A549 (cell line): Measurements from ENCODE around the gene PTPRK. TPM values are rescaled to one million over a fixed set of nuclear protein-coding genes. Genes with fewer than 3 reads are reported as not detected.

Experiments
- ATAC-seq, 2 experiments: fragments of 200-7000 bp in 1 of 2; fragments of >200 bp in 1 of 2; cut with Nextera tagmentation in 1 of 2; cut with Tn5 transposase in 1 of 2; 3 replicates each; pipeline versions ENCODE4 v1.8.0 to v1.9.1; 2018 to 2020; ENCODE audit warnings: mild to moderate bottlenecking in 1 of 2, moderate library complexity in 1 of 2
- CTCF ChIA-PET: fragments of 300-600 bp; sonication (Branson Sonifier 250); formaldehyde crosslinking; extraction: SDS; loops from one replicate; lab custom pipeline; 2021; ENCODE audit warnings: antibody characterized with exemption, inconsistent platforms; lab: Yijun Ruan, JAX
- POLR2A ChIA-PET: fragments of 350-600 bp; formaldehyde crosslinking; extraction: SDS; loops from one replicate; lab custom pipeline; 2021; ENCODE audit warnings: antibody characterized with exemption, inconsistent platforms; lab: Yijun Ruan, JAX
- DNase-seq, 2 experiments: peaks; one replicate each; pipeline versions ENCODE4 v3.0.0 to v3.0.0-alpha.2; 2011 to 2016; ENCODE audit warnings: low read depth in 1 of 2, low spot score in 1 of 2
- FAIRE-seq: peaks from 2 replicates; lab custom pipeline; 2011; peaks lifted over from hg19 to GRCh38; lab: Jason Lieb, UNC
- H3K27ac ChIP-seq, 2 experiments: fragments of >200 bp; sonication (Bioruptor Twin); formaldehyde crosslinking; 3 replicates each; pipeline ENCODE4 v1.5.1; 2016 to 2017
- H3K4me1 ChIP-seq: fragments of >200 bp; sonication (Bioruptor Twin); formaldehyde crosslinking; 3 replicates; pipeline ENCODE4 v1.6.1; 2016
- H3K4me2 ChIP-seq: fragments of >200 bp; sonication (Bioruptor Twin); formaldehyde crosslinking; 3 replicates; pipeline ENCODE4 v1.6.1; 2016
- H3K4me3 ChIP-seq: fragments of >200 bp; sonication (Bioruptor Twin); formaldehyde crosslinking; 3 replicates; pipeline ENCODE4 v1.5.1; 2016
- H3K9me3 ChIP-seq: fragments of >200 bp; sonication (Bioruptor Twin); formaldehyde crosslinking; 3 replicates; pipeline ENCODE4 v1.6.1; 2016
- BCL3 ChIP-seq: fragments of >200 bp; sonication (Bioruptor Twin); formaldehyde crosslinking; IDR thresholded peaks from 3 replicates; pipeline ENCODE4 v1.6.1; 2016
- CBX2 ChIP-seq: fragments of 200-600 bp; sonication (generic); IDR thresholded peaks from 2 replicates; pipeline ENCODE4 v1.6.1; 2016; ENCODE audit warnings: low read depth, mild to moderate bottlenecking, borderline replicate concordance
- CEBPB ChIP-seq, 2 experiments: fragments of >200 bp in 1 of 2; sonication (Bioruptor Twin) in 1 of 2; formaldehyde crosslinking in 1 of 2; IDR thresholded peaks; 2 replicates each; pipeline ENCODE4 v1.6.1; 2012 to 2016
- EHF ChIP-seq: fragments of 250-450 bp; sonication (Bioruptor Pico); IDR thresholded peaks from 2 replicates; pipeline ENCODE4 v1.5.0; 2020; ENCODE audit warnings: mild to moderate bottlenecking
- EP300 ChIP-seq, 2 experiments: fragments of >200 bp; sonication (Bioruptor Twin); formaldehyde crosslinking; IDR thresholded peaks; 2 replicates in 1 of 2; 3 replicates in 1 of 2; pipeline ENCODE4 v1.6.1; 2016 to 2017
- ESRRA ChIP-seq: fragments of 150-350 bp; IDR thresholded peaks from 2 replicates; pipeline ENCODE4 v1.6.1; 2014; ENCODE audit warnings: mild to moderate bottlenecking, low read length, borderline replicate concordance
- FOSB ChIP-seq: fragments of 250-450 bp; sonication (Bioruptor Pico); IDR thresholded peaks from 2 replicates; pipeline ENCODE4 v1.5.0; 2020; ENCODE audit warnings: mild to moderate bottlenecking, moderate library complexity
- GATA3 ChIP-seq: IDR thresholded peaks from 2 replicates; pipeline ENCODE4 v1.6.1; 2012; ENCODE audit warnings: borderline replicate concordance
- HDAC2 ChIP-seq: fragments of 200-600 bp; sonication (generic); IDR thresholded peaks from 2 replicates; pipeline ENCODE4 v1.6.1; 2016
- HEYL ChIP-seq: fragments of 250-450 bp; sonication (Bioruptor Pico); IDR thresholded peaks from 2 replicates; pipeline ENCODE4 v1.8.0; 2021; ENCODE audit warnings: mild to moderate bottlenecking, moderate library complexity
- HOXB13 ChIP-seq: fragments of 250-450 bp; sonication (Bioruptor Pico); IDR thresholded peaks from 2 replicates; pipeline ENCODE4 v1.5.0; 2020; ENCODE audit warnings: low read depth, mild to moderate bottlenecking, moderate library complexity
- JUN ChIP-seq, 2 experiments: fragments of >200 bp; sonication (Bioruptor Twin); formaldehyde crosslinking; IDR thresholded peaks; 2 replicates in 1 of 2; 3 replicates in 1 of 2; pipeline ENCODE4 v1.6.1; 2016 to 2017
- KDM5A ChIP-seq: fragments of 200-600 bp; sonication (generic); IDR thresholded peaks from 2 replicates; pipeline ENCODE4 v1.6.1; 2016; ENCODE audit warnings: antibody characterized with exemption, mild to moderate bottlenecking
- MAZ ChIP-seq: fragments of 150-350 bp; IDR thresholded peaks from 2 replicates; pipeline ENCODE4 v1.6.1; 2014; ENCODE audit warnings: antibody characterized with exemption, low read depth, low read length, borderline replicate concordance
- MYC ChIP-seq: IDR thresholded peaks from 2 replicates; pipeline ENCODE4 v1.6.1; 2012; ENCODE audit warnings: mild to moderate bottlenecking, inconsistent platforms, low read length, improper control_type of control experiment, borderline replicate concordance
- NPAS2 ChIP-seq: fragments of 250-450 bp; sonication (Bioruptor Pico); IDR thresholded peaks from 2 replicates; pipeline ENCODE4 v1.8.0; 2022; ENCODE audit warnings: mild to moderate bottlenecking, moderate library complexity, borderline replicate concordance
- NR3C1 ChIP-seq: fragments of >200 bp; sonication (Bioruptor Twin); formaldehyde crosslinking; IDR thresholded peaks from 3 replicates; pipeline ENCODE4 v1.6.1; 2017
- POLR2A ChIP-seq: IDR thresholded peaks from 2 replicates; pipeline ENCODE4 v1.6.1; 2012; ENCODE audit warnings: mild to moderate bottlenecking, low read length
- POLR2AphosphoS2 ChIP-seq: conservative IDR thresholded peaks from 2 replicates; pipeline ENCODE4 v1.6.1; 2012; ENCODE audit warnings: low read length, improper control_type of control experiment, inconsistent platforms
- REST ChIP-seq: fragments of 200-600 bp; sonication (generic); IDR thresholded peaks from 2 replicates; pipeline ENCODE4 v1.6.1; 2016; ENCODE audit warnings: antibody characterized with exemption, mild to moderate bottlenecking, moderate library complexity
- RFX5 ChIP-seq: fragments of 450-650 bp; IDR thresholded peaks from 2 replicates; pipeline ENCODE4 v1.7.1; 2014; ENCODE audit warnings: antibody characterized with exemption, mild to moderate bottlenecking, moderate library complexity
- TFCP2L1 ChIP-seq: fragments of 250-450 bp; sonication (Bioruptor Pico); IDR thresholded peaks from 2 replicates; pipeline ENCODE4 v1.5.0; 2021; ENCODE audit warnings: mild to moderate bottlenecking
- USF2 ChIP-seq: fragments of 450-650 bp; IDR thresholded peaks from 2 replicates; pipeline ENCODE4 v1.6.1; 2014; ENCODE audit warnings: antibody characterized with exemption
- ZFP36 ChIP-seq: fragments of 450-650 bp; IDR thresholded peaks from 2 replicates; pipeline ENCODE4 v1.6.1; 2014; ENCODE audit warnings: borderline replicate concordance; ENCODE audit not compliant: partially characterized antibody
- WGBS: methylation state at CpG from one replicate; pipeline ENCODE4 v1.1.6; 2017; ENCODE audit errors: missing lambda C conversion rate; 5-methylcytosine and 5-hydroxymethylcytosine counted together
- polyA plus RNA-seq, 4 experiments: library from polyadenylated mRNA; depleted of rRNA in 3 of 4; stranded (reverse); fragments of >200 nt; fragmentation: RNase III in 1 of 4; extraction: RNeasy Plus Mini Kit Qiagen cat#74134 plus additional on column Dnase treatment in 1 of 4; gene quantifications; 2 replicates in 3 of 4; 3 replicates in 1 of 4; pipeline ENCODE4 v1.2.3, GENCODE V29; 2011 to 2017

Gene PTPRK
- polyA plus RNA-seq, 2 of the 4 experiments (the other 2 are of a cell fraction) = 14.4 to 16.1 TPM

DNA sequence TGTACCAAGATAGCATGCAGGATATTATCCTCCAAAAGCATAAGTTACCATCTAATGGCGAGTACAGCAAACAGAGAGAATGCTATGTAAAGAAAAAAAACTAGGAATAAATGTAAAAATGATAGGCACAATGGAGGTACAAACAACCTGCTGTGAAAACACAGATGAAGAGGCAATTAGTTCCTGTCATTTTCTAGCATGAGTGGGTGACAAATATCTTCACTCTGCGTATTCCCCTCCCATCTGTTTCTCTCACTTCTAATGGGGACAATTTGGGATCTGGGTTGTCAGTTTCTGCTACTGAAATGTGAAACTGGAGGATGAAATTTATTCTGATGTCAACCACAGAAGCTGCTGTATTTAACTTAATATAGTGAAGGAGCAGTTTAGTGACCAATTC lies 11.7 kb upstream of the PTPRK start:
- ChIA-PET CTCF (no interaction called here), POLR2A (no interaction called here)
- H3K4me3 ChIP-seq = no peak overlapping the region
- DNase-seq (no peak), FAIRE-seq (no peak), ATAC-seq (no peak)
- no peak for TF ChIP-seq POLR2AphosphoS2
- whole genome bisulfite sequencing = 86% methylated on average over 2 of the region's 2 CpGs
- H3K4me2 ChIP-seq = no peak overlapping the region
- H3K4me1 ChIP-seq = 0 out of 3 replicates have a peak, but pooled peaks cover 4% of the 10 kb centered on the region
- H3K9me3 ChIP-seq = no peaks in the 10 kb centered on the region
- H3K27ac ChIP-seq = no peak overlapping the region

DNA sequence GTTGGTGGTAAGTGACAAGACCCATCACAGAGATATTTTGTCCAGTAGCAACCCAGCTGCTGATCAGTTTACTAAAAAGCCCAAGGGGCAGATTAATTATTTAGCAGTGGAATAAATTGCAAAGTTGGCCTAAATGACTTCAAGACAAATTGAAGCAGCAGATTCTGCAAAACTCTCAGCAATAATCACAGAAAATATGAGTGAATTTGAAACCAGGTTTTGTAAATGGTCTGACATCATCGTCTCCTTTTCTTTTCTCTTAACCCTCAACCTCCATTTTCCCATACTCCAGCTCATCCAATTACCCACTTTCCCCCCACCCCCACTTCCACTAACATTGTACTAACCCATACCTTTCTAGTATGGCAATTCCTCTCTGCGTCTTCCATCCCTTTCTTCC lies 11.3 kb upstream of the PTPRK start:
- POLR2A ChIA-PET = no interaction called here
- FAIRE-seq (no peak), DNase-seq (no peak), ATAC-seq (no peak)
- H3K4me3 ChIP-seq = no peak overlapping the region
- H3K27ac ChIP-seq = no peak overlapping the region
- H3K9me3 ChIP-seq = no peaks in the 10 kb centered on the region
- 70% methylated on average over 2 of the region's 2 CpGs for WGBS
- CTCF ChIA-PET = no interaction called here
- H3K4me1 ChIP-seq = 0 out of 3 replicates have a peak, but pooled peaks cover 4% of the 10 kb centered on the region
- TF ChIP-seq ESRRA = no peak
- no peak for TF ChIP-seq BCL3
- no peak for TF ChIP-seq ZFP36
- no peak for TF ChIP-seq USF2
- no peak for TF ChIP-seq TFCP2L1 (CRISPR knock-in tag)
- TF ChIP-seq MYC = no peak
- TF ChIP-seq FOSB = no peak
- TF ChIP-seq CBX2 = no peak
- TF ChIP-seq CEBPB (IDR thresholded peaks at IDR 0.05) = no peak
- TF ChIP-seq EP300 (IDR thresholded peaks at IDR 0.05) = no peak
- no peak for TF ChIP-seq JUN (IDR thresholded peaks at IDR 0.05)
- TF ChIP-seq MAZ = no peak
- TF ChIP-seq POLR2A = no peak
- no peak for TF ChIP-seq GATA3
- no peak for TF ChIP-seq HOXB13 (CRISPR knock-in tag)
- no peak overlapping the region for H3K4me2 ChIP-seq

DNA sequence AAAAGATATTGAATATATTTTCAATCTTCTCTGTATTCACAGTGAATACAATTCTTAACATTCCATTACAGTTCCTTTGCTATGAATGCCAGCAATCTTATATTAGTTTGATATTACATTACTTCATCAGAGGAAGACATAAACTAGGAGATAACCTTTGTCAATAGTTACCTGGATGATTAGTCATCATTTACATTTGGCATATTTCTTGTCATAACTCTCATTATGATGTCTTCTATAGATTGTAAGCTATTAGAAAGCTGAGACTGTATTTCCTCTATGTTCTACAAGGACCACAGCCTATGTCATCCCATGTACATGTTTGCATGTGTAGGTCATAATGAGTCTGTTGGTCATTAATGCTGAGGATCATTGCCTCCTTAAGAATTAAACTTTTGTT lies 7.8 kb upstream of the PTPRK start:
- POLR2A ChIA-PET = no interaction called here
- ATAC-seq = no peak
- H3K4me3 ChIP-seq = no peak overlapping the region
- H3K9me3 ChIP-seq = no peaks in the 10 kb centered on the region
- H3K4me1 ChIP-seq = 0 out of 3 replicates have a peak, but pooled peaks cover 4% of the 10 kb centered on the region
- CTCF ChIA-PET = interaction anchor here (1.3 kb wide), 1 partner anchor 724 kb away, joined by 4 read pairs; no protein-coding TSS in a partner anchor
- FAIRE-seq = no peak
- no peak for DNase-seq
- TF ChIP-seq MYC (no peak), NPAS2 (no peak), NR3C1 (no peak), HEYL (CRISPR knock-in tag) (no peak), RFX5 (no peak), KDM5A (no peak)
- no peak overlapping the region for H3K4me2 ChIP-seq
- no peak overlapping the region for H3K27ac ChIP-seq

GRCh38 chr6:128527375-128527774 lies 7.0 kb upstream of the PTPRK start:
- DNase-seq (no peak), ATAC-seq (no peak), FAIRE-seq (no peak)
- WGBS = 95% methylated on average over 1 of the region's 1 CpG
- Histone ChIP-seq H3K27ac (no peak overlapping the region), H3K9me3 (no peaks in the 10 kb centered on the region), H3K4me1 (no peaks in the 10 kb centered on the region), H3K4me2 (no peak overlapping the region), H3K4me3 (no peak overlapping the region)
- no peak for TF ChIP-seq EHF (CRISPR knock-in tag)
- TF ChIP-seq REST = no peak
- TF ChIP-seq HDAC2 = no peak
- POLR2A ChIA-PET = no interaction called here
- CTCF ChIA-PET = interaction anchor here (1.3 kb wide), 1 partner anchor 725 kb away, joined by 4 read pairs; no protein-coding TSS in a partner anchor
